Psoas muscle (tissue), 8 donors: ENCODE results near the gene TRRAP. TPM values are rescaled to one million over a fixed set of nuclear protein-coding genes. Genes with fewer than 3 reads are reported as not detected.

ENCODE experiments used
- ATAC-seq, 4 donors: fragments of 200-7000 bp; cut with Tn5 transposase; one replicate each; pipeline ENCODE4 v1.9.1; 2020; ENCODE audit warnings: moderate library complexity in 3 of 4, mild to moderate bottlenecking in 2 of 4
- DNase-seq, 2 donors: peaks; one replicate each; pipeline ENCODE4 v3.0.0-alpha.2; 2020
- H3K27ac ChIP-seq: fragments of 200-600 bp; one replicate; pipeline ENCODE4 v1.8.0; 2022
- H3K27me3 ChIP-seq, 3 donors: fragments of 200-600 bp in 1 of 3; one replicate each; pipeline versions ENCODE4 v1.6.1 to v1.8.0; 2013 to 2022; ENCODE audit warnings: low read length in 2 of 3, mild to moderate bottlenecking in 2 of 3, moderate library complexity in 1 of 3; ENCODE audit not compliant: insufficient read depth in 3 of 3
- H3K36me3 ChIP-seq, 2 donors: fragments of 200-600 bp in 1 of 2; one replicate each; pipeline versions ENCODE4 v1.6.1 to v1.8.0; 2013 to 2022; ENCODE audit warnings: low read depth in 1 of 2, mild to moderate bottlenecking in 1 of 2, moderate library complexity in 1 of 2; ENCODE audit not compliant: insufficient read depth in 1 of 2
- H3K4me1 ChIP-seq: fragments of 200-600 bp; one replicate; pipeline ENCODE4 v1.8.0; 2022
- H3K4me3 ChIP-seq: fragments of 200-600 bp; one replicate; pipeline ENCODE4 v1.8.0; 2022; ENCODE audit warnings: mild to moderate bottlenecking
- H3K9me3 ChIP-seq: fragments of 200-600 bp; one replicate; pipeline ENCODE4 v1.8.0; 2022
- CTCF ChIP-seq: fragments of 200-600 bp; IDR thresholded peaks from one replicate; pipeline ENCODE4 v1.8.0; 2022; ENCODE audit warnings: antibody characterized with exemption
- WGBS, 3 donors: extraction: QIAGEN DNeasy Blood & Tissue Kit; methylation state at CpG; one replicate each; pipeline versions ENCODE4 v1.1.6 to v1.1.7; 2013; 5-methylcytosine and 5-hydroxymethylcytosine counted together
- intact Hi-C, 2 donors: fragments of 100-400 bp; cut with DNase I; formaldehyde crosslinking; loops; one replicate each; pipeline versions ENCODE4 v1.11.0 to v1.14.2; 2022
- polyA plus RNA-seq, 3 donors: library from polyadenylated mRNA; stranded (reverse); fragments of 200-250 nt; gene quantifications; one replicate each; pipeline ENCODE4 v1.2.3, GENCODE V29; 2013
- total RNA-seq, 4 donors: library from RNA; stranded (reverse); fragmentation: NEBNext Ultra II Directional in 2 of 4; extraction: Animal tissue kit (Norgen Biotek cat#: 25700) in 2 of 4; gene quantifications; one replicate each; pipeline versions ENCODE4 v1.2.1 to v1.2.4, GENCODE V29; 2021 to 2023
- donor health status: healthy with polysubstance abuse.
- donor health status: DM: no; HTN: no; CAD: no; lungs with moderate emphysema.
- donor health status: Bipolar disorder and iron deficiency.
- donor health status: healthy.
- donor health status: DM: yes; HTN: yes; CAD: no.
- donor health status: DM: no; HTN: no; CAD: no.
- donor health status: DM: no; HTN: no; CAD: no.
- donor health status: DM: yes; HTN: yes; CAD: no.

Gene TRRAP
- total and polyA plus RNA-seq, 7 donors: 3.8 to 21.3 (median 13.3) TPM

DNA sequence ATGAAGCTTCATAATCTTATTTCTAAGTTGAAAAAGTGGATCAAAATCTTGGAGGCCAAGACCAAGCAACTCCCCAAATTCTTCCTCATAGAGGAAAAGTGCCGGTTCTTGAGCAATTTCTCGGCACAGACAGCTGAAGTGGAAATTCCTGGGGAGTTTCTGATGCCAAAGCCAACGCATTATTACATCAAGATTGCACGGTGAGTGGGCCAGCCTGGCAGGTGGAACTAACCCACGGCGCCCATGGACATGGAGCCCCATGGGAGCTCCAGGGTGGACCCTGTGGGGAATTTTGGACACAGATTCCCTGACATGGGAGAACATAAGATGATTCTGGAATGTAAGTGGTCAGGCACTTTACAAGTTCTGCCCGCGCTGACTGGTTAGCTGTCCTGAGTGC, 125.9 kb downstream of the TRRAP start:
- H3K4me3 ChIP-seq: no peak overlapping the region
- WGBS, 3 donors: 67 to 82% (median 72%) methylated on average over 8 of the region's 8 CpGs
- ATAC-seq (no peak), DNase-seq (no peak)
- H3K4me1 ChIP-seq: no peaks in the 10 kb centered on the region
- H3K27ac ChIP-seq: no peak overlapping the region
- no peaks in the 10 kb centered on the region for H3K27me3 ChIP-seq
- no peaks in the 10 kb centered on the region for H3K9me3 ChIP-seq
- peaks cover 8 to 95% of the 10 kb centered on the region in 2 donors for H3K36me3 ChIP-seq
- intact Hi-C loops: no loop called here
- TF ChIP-seq CTCF: no peak

DNA sequence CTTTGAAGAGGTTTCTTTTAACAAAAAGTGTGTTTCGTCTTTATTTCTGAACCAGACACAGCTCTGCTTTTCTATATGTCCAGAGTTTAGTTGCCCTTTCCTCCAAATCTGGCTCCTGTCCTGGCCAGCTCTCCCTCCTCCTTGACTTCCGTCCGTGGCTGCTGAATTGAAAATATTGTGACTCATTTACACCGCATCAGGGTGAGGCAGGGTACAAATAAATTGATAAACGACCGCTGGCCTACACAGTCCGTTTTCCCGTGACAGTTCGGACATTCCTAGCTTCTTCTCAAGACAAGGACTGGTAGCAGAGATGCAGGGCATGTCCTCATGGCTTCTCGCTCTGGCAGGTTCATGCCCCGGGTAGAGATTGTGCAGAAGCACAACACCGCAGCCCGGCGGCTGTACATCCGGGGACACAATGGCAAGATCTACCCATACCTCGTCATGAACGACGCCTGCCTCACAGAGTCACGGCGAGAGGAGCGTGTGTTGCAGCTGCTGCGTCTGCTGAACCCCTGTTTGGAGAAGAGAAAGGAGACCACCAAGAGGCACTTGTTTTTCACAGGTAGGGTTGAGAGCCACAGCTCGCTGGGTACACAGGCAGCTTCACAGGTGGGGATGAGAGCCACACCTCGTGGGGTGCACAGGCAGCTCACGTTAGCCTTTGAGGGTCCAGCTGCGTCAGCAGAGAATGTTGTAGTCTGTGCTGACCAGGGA, 126.6 kb downstream of the TRRAP start:
- intact Hi-C loops: no loop called here
- no peak for TF ChIP-seq CTCF
- peaks cover 8 to 95% of the 10 kb centered on the region in 2 donors for H3K36me3 ChIP-seq
- no peak overlapping the region for H3K27ac ChIP-seq
- no peaks in the 10 kb centered on the region for H3K4me1 ChIP-seq
- DNase-seq (no peak), ATAC-seq (no peak)
- 91 to 95% (median 94%) methylated on average over 26 of the region's 26 CpGs for WGBS, 3 donors
- H3K9me3 ChIP-seq: no peaks in the 10 kb centered on the region
- H3K4me3 ChIP-seq: no peak overlapping the region
- H3K27me3 ChIP-seq: no peaks in the 10 kb centered on the region

GRCh38 chr7:99005776-99006175, 127.4 kb downstream of the TRRAP start:
- DNase-seq (no peak), ATAC-seq (no peak)
- 81 to 86% (median 86%) methylated on average over 15 of the region's 15 CpGs for WGBS, 3 donors
- no peaks in the 10 kb centered on the region for H3K9me3 ChIP-seq
- no peak overlapping the region for H3K4me3 ChIP-seq
- H3K4me1 ChIP-seq: no peaks in the 10 kb centered on the region
- intact Hi-C loops: no loop called here
- no peak for TF ChIP-seq CTCF
- peaks cover 8 to 95% of the 10 kb centered on the region in 2 donors for H3K36me3 ChIP-seq
- no peaks in the 10 kb centered on the region for H3K27me3 ChIP-seq
- no peak overlapping the region for H3K27ac ChIP-seq

DNA sequence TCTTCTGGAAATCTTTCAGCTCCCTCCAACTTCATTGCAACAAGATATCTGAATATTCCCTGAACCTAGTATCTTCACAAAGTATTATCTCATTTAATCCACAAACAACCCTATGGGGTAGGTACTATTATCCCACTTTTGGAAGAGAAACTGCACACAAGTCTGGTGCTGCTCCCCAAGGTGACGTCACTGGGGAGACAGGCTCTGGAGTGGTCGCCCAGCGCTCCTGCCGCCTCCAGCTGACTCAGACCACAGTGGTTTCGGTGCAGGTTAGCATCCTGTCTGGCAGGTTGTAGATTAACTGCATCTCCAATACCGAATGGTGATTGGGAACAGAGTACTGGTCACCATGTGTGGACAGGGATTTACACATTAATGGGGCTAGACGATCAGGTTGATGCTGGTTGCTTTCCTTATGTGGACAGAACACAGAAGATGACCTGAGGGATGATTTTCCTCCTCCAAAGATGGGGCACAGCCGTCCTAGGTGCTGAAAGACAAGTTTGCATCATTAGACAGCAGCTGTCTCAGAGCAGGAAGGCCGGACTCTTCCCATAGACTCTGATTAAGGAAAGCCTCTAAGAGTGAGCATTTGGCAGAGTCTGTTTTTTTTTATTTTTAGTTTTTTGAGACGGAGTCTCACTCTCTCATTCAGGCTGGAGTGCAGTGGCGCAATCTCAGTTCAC, 128.6 kb downstream of the TRRAP start:
- no peak for TF ChIP-seq CTCF
- no peak for DNase-seq
- no peaks in the 10 kb centered on the region for H3K27me3 ChIP-seq
- intact Hi-C loops: no loop called here
- 90 to 95% (median 93%) methylated on average over 11 of the region's 11 CpGs for WGBS, 3 donors
- H3K27ac ChIP-seq: no peak overlapping the region
- H3K4me1 ChIP-seq: no peaks in the 10 kb centered on the region
- H3K36me3 ChIP-seq: peaks cover 8 to 95% of the 10 kb centered on the region in 2 donors
- H3K4me3 ChIP-seq: no peak overlapping the region
- H3K9me3 ChIP-seq: no peaks in the 10 kb centered on the region
- no peak for ATAC-seq
